SHP77 (cell line): Measurements from ENCODE around the gene LYVE1.
A peak's percentile ranks its signal among the peaks of the same experiment; 100 is the strongest.

Source experiments
- DNase-seq, 2 experiments: peaks; one replicate each; lab custom pipeline; 2025; lab: John Stamatoyannopoulos, UW

LYVE1 gene

GRCh38 chr11:10556590-10556989 is 11.9 kb downstream of the LYVE1 start:
- DNase-seq, result no peak

GRCh38 chr11:10551845-10552352 is 16.6 kb downstream of the LYVE1 start:
- DNase-seq, result no peak

GRCh38 chr11:10551290-10551592 is 17.2 kb downstream of the LYVE1 start:
- DNase-seq, result no peak

GRCh38 chr11:10550503-10551289 is 17.8 kb downstream of the LYVE1 start:
- no peak for DNase-seq

GRCh38 chr11:10544491-10545465 is 23.7 kb downstream of the LYVE1 start:
- DNase-seq, result peak in 1 of 2 experiments; percentile 3

DNA sequence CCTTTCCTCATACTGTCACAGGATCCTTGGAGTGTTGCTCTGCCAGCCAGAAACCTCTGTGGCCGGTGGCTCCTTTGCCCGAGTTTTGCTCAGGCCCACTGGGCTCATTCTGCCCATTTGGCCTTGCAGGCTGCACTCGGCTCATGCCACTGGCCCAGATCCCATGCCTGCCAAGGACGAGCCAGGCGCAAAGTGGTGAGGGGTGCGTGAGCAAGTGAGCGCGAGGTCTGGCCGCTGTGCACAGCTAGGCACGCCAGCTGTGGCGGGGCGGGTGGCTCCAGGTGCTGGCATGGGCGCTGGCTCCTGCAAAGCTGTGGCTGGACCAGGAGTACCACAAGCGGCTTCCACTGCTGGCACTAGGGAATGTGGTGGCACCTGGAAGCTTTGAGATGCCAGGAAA is 24.7 kb downstream of the LYVE1 start:
- no peak for DNase-seq

DNA sequence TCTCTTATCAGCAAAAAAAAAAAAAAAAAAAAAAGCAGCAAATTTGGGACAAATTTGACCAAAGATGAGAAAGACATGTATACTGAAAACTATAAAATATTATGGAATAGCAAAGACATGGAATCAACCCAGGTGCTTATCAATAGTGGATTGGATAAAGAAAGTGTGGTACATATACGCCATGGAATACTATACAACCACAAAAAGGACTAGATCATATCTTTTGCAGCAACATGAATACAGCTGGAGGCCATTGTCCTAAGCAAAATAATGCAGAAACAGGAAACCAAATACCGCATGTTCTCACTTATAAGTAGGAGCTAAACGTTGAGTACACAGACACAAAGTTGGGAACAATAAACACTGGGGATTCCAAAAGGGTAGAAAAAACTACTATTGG is 25.7 kb downstream of the LYVE1 start:
- no peak for DNase-seq

GRCh38 chr11:10541561-10541930 is 26.9 kb downstream of the LYVE1 start:
- no peak for DNase-seq

- peak; percentile 80 to 83 for DNase-seq
Observed at GRCh38 chr11:10540915-10541560, 27.4 kb downstream of the LYVE1 start, which contains the start of gene RNF141. TSS of gene RNF141 (minus strand) at chr11:10541187. CDS start at chr11:10534158, 7,029 bp downstream.

- DNase-seq, result no peak
Observed at GRCh38 chr11:10540546-10540914, 27.9 kb downstream of the LYVE1 start.

DNA sequence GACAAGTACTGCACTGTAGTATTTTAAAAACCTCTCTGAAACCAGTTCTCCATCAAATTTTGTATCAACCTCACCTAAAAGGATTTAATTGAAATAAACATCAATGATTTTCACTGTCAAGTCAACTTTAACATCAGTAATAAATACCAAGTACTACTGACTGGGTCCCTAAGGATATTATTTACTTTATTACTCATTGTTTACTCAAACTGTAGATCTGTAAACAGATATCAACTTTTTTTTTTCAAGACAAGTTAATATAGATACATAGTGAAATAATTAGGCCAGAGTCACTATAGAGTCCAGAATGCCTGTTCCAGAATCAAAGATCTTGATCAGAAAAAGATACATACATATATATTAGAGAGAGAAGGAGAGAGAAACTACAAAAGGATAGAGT is 29.1 kb downstream of the LYVE1 start:
- no peak for DNase-seq

- DNase-seq, result no peak
Observed at GRCh38 chr11:10538924-10539323, 29.5 kb downstream of the LYVE1 start.

- DNase-seq, result no peak
Observed at GRCh38 chr11:10537600-10537999, 30.9 kb downstream of the LYVE1 start.

DNA sequence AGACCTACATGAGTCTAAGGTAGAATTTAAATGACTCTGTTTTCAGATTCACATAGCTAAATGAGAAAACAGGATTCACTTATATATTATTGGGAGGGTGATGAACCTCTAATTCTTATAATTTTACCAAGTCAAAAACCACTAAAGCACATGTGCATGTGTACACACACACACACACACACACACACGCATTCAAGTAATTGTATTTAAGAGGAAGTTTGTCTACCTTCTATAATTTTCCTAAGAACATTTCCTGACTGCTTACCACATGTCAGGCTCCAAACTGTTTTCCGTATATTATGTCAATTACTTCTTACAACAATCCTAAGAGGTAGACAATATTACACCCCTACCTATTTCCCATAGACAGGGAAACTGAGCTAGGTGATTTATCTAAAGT is 34.1 kb downstream of the LYVE1 start:
- DNase-seq, result no peak

DNA sequence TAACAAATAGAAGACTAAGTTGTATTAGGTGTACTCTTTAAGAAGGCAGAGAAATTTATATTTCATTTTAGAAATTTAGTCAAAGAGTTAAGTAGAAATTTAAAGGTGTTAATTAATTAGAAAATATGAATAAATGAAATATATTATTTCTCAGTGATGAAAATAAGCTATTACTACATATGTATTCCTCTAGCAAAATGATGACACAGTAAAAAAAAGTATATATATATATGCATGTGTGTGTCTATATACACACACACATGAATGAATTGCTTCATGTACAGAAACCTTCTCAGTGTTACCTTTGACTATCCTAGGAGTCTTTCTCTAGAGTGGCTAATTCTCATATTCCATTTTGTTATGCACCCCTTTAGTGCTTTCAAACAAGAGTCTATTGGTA is 35.1 kb downstream of the LYVE1 start:
- DNase-seq, result no peak

DNA sequence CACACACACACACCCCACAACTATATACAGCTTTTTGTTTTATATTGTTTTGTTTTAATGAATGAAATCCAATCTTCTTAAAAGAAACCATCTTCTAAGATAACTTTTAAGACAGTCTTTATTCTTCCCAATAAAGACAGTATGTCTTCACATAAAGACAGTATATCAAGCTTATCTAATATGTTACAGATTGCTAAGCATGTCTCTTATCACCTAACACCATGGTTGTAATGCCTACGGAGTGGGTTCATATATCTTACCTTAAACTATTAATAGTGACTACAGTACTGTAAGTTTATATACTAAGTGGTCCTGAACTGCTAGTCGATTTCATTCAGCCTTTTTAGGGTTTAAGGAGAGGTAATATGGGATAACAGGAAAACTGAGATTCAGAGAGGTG is 35.9 kb downstream of the LYVE1 start:
- no peak for DNase-seq

GRCh38 chr11:10529279-10529678 is 39.2 kb downstream of the LYVE1 start:
- no peak for DNase-seq

- no peak for DNase-seq
Observed at GRCh38 chr11:10528121-10528520, 40.3 kb downstream of the LYVE1 start.

DNA sequence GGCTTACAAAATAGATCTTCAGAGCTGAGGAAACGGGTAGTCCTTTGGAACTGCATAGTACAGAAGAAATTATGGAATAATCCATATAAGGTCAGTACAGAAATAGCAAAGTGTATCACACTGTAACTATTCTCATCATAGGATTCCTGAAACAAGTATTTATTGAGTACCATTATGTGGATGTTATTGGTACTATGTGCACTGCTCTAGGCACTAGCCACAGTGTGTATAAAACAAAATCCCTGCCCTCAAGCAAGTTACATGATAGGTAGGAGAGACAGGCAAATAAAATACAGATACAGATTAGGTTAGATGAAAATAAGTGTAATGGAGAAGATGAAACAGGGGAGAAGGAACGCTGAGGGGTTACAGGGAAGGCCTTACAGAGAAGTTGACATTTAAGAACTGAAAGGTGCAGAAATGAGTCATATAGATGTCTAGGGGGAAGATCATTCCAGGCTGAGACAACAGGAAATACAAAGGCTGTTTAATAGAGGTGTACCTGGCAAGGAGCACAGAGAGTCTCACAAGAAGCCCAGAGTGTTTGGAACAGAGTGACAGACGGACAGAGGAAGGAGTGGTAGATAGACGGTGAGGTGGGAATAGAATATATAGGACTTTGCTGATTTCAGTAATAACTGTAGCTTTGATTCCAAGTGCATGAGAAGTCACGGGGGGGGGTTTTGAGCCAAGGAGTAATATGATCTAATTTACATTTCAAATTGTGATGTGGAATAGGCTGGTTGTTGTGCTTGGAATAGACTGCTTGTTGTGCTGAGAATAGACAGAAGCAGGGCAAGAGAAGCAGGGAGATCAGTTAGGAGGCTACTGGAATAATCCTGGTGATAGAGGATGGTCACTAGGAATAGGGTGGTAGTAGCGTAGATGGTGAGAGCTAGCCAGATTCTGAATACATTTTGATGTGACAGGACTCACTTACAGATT is 41.2 kb downstream of the LYVE1 start:
- no peak for DNase-seq

- DNase-seq, result no peak
Observed at GRCh38 chr11:10524471-10524870, 44.0 kb downstream of the LYVE1 start.

GRCh38 chr11:10522921-10523320 is 45.5 kb downstream of the LYVE1 start:
- no peak for DNase-seq
